HG03095 (cell line): ENCODE data around the gene SKAP1.
"Not testable (repeated sequence)": the region's sequence is repeated elsewhere in the genome, so short reads cannot be mapped to it uniquely, and the experiment has no call there.

ENCODE experiments used
- ATAC-seq: cut with Tn5 transposase; IDR thresholded peaks from one replicate; pipeline ENCODE4 v1.9.1; 2021; ENCODE audit warnings: moderate library complexity; ENCODE audit not compliant: unreplicated experiment

The SKAP1 gene

GRCh38 chr17:48250059-48250458, 180.0 kb downstream of the SKAP1 start:
- ATAC-seq: not testable (repeated sequence)

GRCh38 chr17:48247603-48248002, 182.4 kb downstream of the SKAP1 start:
- no peak for ATAC-seq

- ATAC-seq: no peak
Measured at GRCh38 chr17:48247038-48247437, 183.0 kb downstream of the SKAP1 start.

- ATAC-seq: no peak
Measured at GRCh38 chr17:48246612-48247011, 183.4 kb downstream of the SKAP1 start.

- not testable (repeated sequence) for ATAC-seq
Measured at GRCh38 chr17:48245465-48246033, 184.5 kb downstream of the SKAP1 start.

- no peak for ATAC-seq
Measured at GRCh38 chr17:48244814-48245213, 185.2 kb downstream of the SKAP1 start.

- ATAC-seq: no peak
Measured at GRCh38 chr17:48244121-48244711, 185.8 kb downstream of the SKAP1 start.

GRCh38 chr17:48241770-48242497, 188.1 kb downstream of the SKAP1 start:
- ATAC-seq: no peak

GRCh38 chr17:48241131-48241591, 188.9 kb downstream of the SKAP1 start:
- peak; percentile 72 for ATAC-seq

GRCh38 chr17:48240562-48241130, 189.4 kb downstream of the SKAP1 start:
- ATAC-seq: no peak

GRCh38 chr17:48240122-48240521, 189.9 kb downstream of the SKAP1 start:
- ATAC-seq: no peak

- ATAC-seq: no peak
Measured at GRCh38 chr17:48239603-48239995, 190.4 kb downstream of the SKAP1 start.

GRCh38 chr17:48238933-48239602, 190.9 kb downstream of the SKAP1 start:
- no peak for ATAC-seq

- no peak for ATAC-seq
Measured at GRCh38 chr17:48237456-48237855, 192.6 kb downstream of the SKAP1 start.

GRCh38 chr17:48236681-48237134, 193.3 kb downstream of the SKAP1 start:
- no peak for ATAC-seq

- no peak for ATAC-seq
Measured at GRCh38 chr17:48234922-48235321, 195.1 kb downstream of the SKAP1 start.

GRCh38 chr17:48231995-48232959, 197.7 kb downstream of the SKAP1 start:
- no peak for ATAC-seq

GRCh38 chr17:48229936-48230335, 200.1 kb downstream of the SKAP1 start:
- ATAC-seq: no peak

GRCh38 chr17:48228720-48229119, 201.3 kb downstream of the SKAP1 start:
- no peak for ATAC-seq
